Thyroid gland (tissue), 4 donors: ENCODE measurements around the gene LAMB1.

Source experiments
- POLR2A ChIP-seq, 2 donors: fragments of 450-650 bp; IDR thresholded peaks; one replicate each; pipeline ENCODE4 v1.6.1; 2017; ENCODE audit warnings: antibody characterized with exemption in 2 of 2, mild to moderate bottlenecking in 2 of 2, moderate library complexity in 1 of 2
- TF ChIP-seq, protein P1 (sequence below), 6 experiments: fragments of 200-600 bp in 3 of 6; fragments of 450-650 bp in 3 of 6; sonication (generic) in 3 of 6; IDR thresholded peaks; one replicate each; pipeline ENCODE4 v1.5.1; 2016 to 2019; ENCODE audit warnings: antibody characterized with exemption in 6 of 6, mild to moderate bottlenecking in 2 of 6, inconsistent platforms in 1 of 6, moderate library complexity in 1 of 6

DNA sequence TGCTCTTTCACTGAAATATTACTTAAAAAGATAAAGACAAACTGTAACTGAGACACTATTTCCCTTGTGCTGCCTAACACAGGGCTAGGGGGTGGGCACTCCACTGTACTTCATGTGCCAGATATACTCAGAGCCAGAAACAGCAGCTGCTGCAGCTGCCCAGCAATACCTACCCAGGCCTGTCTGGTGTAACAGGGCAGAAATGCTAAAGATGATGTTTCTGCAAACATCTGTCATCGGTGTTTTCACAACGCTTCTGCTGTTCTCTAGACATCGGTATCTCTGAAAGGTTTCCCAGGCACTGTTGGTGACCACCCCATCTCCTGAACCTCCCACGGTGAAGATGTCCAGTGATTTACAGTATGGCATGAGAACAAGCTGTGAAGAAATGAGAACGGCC is 42.7 kb downstream of the LAMB1 start:
- TF ChIP-seq, protein P1, sequence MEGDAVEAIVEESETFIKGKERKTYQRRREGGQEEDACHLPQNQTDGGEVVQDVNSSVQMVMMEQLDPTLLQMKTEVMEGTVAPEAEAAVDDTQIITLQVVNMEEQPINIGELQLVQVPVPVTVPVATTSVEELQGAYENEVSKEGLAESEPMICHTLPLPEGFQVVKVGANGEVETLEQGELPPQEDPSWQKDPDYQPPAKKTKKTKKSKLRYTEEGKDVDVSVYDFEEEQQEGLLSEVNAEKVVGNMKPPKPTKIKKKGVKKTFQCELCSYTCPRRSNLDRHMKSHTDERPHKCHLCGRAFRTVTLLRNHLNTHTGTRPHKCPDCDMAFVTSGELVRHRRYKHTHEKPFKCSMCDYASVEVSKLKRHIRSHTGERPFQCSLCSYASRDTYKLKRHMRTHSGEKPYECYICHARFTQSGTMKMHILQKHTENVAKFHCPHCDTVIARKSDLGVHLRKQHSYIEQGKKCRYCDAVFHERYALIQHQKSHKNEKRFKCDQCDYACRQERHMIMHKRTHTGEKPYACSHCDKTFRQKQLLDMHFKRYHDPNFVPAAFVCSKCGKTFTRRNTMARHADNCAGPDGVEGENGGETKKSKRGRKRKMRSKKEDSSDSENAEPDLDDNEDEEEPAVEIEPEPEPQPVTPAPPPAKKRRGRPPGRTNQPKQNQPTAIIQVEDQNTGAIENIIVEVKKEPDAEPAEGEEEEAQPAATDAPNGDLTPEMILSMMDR (IDR thresholded peaks at IDR 0.05) = no peak
- TF ChIP-seq POLR2A (IDR thresholded peaks at IDR 0.05) = no peak
